HCEC 1CT (cell line): Measurements from ENCODE around the gene RPS5.
A peak's percentile ranks its signal among the peaks of the same experiment; 100 is the strongest.
"Not testable (repeated sequence)": the region's sequence is repeated elsewhere in the genome, so short reads cannot be mapped to it uniquely, and the experiment has no call there.

ENCODE experiments used
- DNase-seq: peaks from one replicate; pipeline ENCODE4 v3.0.0-alpha.2; 2017

Gene RPS5

GRCh38 chr19:58407658-58408151 lies 20.6 kb downstream of the RPS5 start:
- DNase-seq: no peak

GRCh38 chr19:58408152-58409009 lies 21.3 kb downstream of the RPS5 start, which contains the start of gene ZNF584:
Gene ZNF584 (plus strand): TSS chr19:58408649. CDS start chr19:58409148, 499 bp downstream.
- peak; percentile 95 for DNase-seq

- peak; percentile 46 for DNase-seq
Measured at GRCh38 chr19:58409010-58409790, 22.1 kb downstream of the RPS5 start.

DNA sequence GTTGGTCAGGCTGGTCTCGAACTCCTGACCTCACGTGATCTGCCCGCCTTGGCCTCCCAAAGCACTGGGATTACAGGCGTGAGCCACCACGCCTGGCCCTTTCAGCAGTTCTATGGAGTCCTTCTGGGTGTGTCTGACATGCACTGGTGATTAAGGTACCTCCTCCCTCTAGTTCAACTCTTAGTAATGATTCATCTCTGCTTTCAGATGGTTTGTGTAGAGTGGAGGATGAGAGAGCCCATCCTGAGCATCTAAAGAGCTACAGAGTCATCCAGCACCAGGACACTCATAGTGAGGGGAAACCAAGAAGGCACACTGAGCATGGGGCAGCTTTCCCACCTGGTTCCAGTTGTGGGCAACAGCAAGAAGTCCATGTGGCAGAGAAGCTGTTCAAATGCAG lies 29.5 kb downstream of the RPS5 start:
- DNase-seq: no peak

DNA sequence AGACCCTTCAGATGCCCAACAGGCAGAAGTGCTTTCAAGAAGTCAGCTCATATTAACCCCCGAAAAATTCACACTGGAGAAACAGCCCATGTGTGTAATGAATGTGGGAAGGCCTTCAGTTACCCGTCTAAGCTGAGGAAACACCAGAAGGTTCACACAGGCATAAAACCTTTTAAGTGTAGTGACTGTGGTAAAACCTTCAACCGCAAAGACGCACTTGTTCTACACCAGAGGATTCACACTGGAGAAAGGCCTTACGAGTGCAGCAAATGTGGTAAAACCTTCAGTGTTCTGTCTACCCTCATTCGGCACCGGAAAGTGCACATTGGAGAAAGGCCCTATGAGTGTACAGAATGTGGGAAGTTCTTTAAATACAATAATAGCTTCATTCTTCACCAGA lies 30.0 kb downstream of the RPS5 start:
- no peak for DNase-seq

GRCh38 chr19:58428617-58429016 lies 41.5 kb downstream of the RPS5 start:
- DNase-seq: no peak

DNA sequence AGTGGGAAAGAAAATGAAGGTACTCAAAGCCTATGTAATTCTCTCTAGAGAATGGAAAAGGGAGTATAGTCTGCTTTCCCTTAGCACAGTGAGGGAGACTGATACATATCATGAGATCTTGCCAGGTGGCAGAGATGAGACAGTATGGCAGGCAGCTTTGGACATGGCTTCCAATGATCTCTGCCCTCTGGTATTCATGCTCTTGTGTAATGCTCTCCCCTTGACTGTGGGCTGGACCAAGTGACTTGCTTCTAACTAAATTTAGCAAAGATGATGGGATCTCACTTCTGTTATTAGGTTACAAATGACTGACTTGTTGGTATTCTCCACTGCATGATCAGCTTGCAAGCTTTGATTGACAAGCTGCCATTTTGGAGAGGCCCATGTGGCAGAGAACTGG lies 42.7 kb downstream of the RPS5 start:
- no peak for DNase-seq

DNA sequence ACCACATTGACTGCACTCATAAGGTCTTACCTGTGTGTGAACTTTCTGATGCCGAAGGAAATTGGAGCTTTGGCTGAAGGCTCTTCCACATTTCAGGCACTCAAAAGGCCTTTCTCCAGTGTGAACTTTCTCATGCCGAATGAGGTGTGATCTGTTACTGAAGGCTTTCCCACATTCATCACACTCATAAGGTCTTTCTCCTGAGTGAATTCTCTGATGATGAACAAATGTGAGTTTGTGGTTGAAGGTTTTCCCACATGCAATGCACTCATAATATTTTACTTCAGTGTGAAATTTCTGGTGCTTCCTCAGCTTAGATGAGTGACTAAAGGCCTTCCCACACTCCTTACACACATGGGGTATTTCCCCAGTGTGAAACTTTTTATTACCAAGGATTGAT lies 47.1 kb downstream of the RPS5 start:
- no peak for DNase-seq

DNA sequence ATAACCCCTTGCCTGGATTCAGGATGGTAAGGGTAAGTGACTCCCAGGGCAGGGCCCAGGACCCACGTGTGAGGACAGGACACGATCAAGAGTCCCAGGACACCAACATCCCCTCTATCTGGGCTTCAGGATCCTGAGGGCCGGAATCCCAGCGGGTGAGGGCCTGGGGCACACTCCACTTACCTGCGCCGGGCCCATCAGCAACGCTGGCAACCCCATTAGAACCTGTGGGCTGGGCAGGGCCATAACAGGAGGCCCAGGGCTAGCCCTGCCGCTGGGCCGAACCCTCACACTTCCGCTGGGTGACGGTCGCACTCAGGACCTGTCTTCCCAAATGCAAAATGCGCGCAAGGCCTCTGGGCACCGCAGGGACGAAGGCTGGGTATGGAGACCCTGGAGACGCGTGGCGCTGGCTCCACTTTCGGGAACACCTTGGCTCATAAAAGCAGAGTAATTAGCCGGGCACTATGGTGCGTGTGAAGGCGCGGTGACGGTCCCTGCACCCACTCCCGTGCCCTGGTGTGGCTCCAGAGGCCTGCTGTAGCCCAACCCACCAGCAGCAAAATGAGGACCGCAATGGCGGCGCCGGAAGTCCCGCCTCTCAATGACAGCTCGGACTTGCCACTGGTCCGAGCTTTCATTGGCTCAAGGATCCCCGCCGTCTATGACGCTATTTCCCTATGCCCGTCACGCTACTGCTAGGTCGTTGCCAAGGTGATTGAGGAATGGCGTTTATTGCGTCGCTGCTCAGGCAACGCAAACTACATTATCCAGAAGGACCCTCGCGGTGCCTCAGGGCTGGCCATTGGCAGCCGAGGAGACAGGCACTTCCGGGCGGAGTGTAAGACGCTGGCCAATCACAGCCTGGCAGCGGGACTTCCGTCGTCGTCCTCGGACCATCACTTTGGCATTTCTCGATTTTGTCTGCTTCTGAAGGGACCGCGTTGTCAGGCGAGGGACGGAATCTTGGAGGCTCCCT lies 52.8 kb downstream of the RPS5 start, which contains the start of gene ZNF132:
Gene ZNF132, minus strand, starts transcription at position 578 of the 979 bp plus-strand sequence. Its CDS starts 332 bp downstream, at position 246.
- peak; percentile 99 for DNase-seq

GRCh38 chr19:58440556-58440955 lies 53.5 kb downstream of the RPS5 start:
- DNase-seq: no peak

DNA sequence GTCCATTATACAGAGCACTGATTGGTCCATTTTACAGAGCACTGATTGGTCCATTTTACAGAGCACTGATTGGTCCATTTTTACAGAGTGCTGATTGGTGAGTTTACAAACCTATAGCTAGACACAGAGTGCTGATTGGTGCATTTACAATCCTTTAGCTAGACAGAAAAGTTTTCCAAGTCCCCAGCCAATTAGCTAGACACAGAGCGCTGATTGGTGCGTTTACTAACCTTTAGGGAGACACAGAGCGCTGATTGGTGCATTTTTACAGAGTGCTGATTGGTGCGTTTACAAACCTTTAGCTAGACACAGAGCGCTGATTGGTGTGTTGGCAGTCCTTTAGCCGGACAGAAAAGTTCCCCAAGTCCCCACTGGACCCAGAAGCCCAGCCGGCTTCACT lies 55.9 kb downstream of the RPS5 start:
- not testable (repeated sequence) for DNase-seq
